GM10847 (cell line): ENCODE data around the gene CDHR2.

ENCODE experiments used
- POLR2A ChIP-seq: IDR thresholded peaks from 2 replicates; pipeline ENCODE4 v1.6.1; 2011; ENCODE audit not compliant: insufficient read length; ENCODE audit errors: extremely low read depth

CDHR2 gene

DNA sequence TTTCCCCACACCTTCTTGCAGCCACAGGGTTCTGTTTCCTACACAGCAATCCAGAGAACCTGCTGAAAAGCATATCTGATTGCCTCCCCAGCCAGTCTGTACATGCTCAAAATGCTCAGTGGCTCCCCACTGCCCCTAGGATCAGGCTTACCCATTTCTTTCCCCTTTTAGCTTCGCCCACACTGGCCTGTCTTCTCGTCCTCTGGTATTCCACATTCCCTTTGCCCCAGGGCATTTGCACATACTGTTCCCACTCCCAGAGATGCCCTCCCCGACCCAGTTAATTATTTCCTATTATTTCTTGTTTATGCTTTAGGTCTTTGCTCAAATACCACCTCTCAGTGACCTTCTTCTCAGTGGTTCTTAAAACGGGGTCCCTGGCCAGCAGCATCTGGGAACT, 91.5 kb downstream of the CDHR2 start:
- TF ChIP-seq POLR2A: no peak

- TF ChIP-seq POLR2A: no peak
Observed at GRCh38 chr5:176642675-176643490, 93.7 kb downstream of the CDHR2 start.

DNA sequence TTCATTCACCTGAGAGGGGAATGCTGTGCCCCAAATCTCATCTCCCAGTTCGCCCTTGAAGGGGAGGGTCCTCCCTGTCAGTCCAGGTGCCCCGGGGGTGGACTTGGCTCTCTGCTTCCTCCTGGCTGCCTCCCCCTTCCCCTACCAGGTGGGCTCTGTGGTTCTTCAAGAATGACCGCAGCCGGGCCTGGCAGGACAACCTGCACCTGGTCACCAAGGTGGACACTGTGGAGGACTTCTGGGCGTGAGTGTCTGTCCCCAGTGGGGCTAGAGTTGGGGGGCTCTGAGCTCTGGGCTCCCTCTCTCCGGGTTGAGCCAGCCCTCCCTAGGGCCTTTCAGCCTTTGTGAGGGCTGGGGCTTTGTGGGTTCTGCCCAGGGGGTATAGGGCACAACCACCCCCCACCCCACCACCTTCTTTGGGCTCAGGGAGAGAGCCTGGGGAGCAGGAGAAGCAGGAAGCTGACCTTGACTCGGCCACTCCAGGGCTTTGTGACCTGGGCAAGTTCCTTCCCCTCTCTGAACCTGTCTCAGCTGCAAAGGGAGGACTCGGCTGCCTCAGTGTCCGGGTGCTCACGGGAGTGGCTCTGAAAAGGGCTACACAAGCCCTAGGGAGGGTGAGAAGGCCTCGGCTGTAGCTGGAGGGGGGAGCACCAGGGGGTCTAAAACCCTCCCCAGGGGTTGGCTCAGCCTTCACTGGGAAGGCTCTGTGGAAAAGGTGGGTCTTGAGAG, 94.5 kb downstream of the CDHR2 start:
- no peak for TF ChIP-seq POLR2A

- TF ChIP-seq POLR2A: no peak
Observed at GRCh38 chr5:176644294-176644693, 95.2 kb downstream of the CDHR2 start.

GRCh38 chr5:176644878-176645670, 95.9 kb downstream of the CDHR2 start:
- TF ChIP-seq POLR2A: no peak
